H9 (cell line): ENCODE results near the gene AMZ2. TPM values are rescaled to one million over a fixed set of nuclear protein-coding genes. Genes with fewer than 3 reads are reported as not detected.

Experiments used
- DNase-seq: peaks from one replicate; pipeline ENCODE4 v3.0.0-alpha.2; 2017
- H2AFZ ChIP-seq: one replicate; pipeline ENCODE4 v1.6.1; 2013; ENCODE audit warnings: mild to moderate bottlenecking, low read length, control low read depth, moderate library complexity
- H2AK5ac ChIP-seq: 2 replicates; pipeline ENCODE4 v1.6.1; 2013; ENCODE audit warnings: low read length, control low read depth, mixed read lengths; ENCODE audit not compliant: insufficient read length
- H2BK120ac ChIP-seq: one replicate; pipeline ENCODE4 v1.6.1; 2013; ENCODE audit warnings: low read depth, mild to moderate bottlenecking, low read length, control low read depth, inconsistent platforms; ENCODE audit not compliant: poor library complexity, severe bottlenecking
- H2BK12ac ChIP-seq: 2 replicates; pipeline ENCODE4 v1.6.1; 2013; ENCODE audit warnings: low read length, control low read depth, mixed read lengths, low read depth; ENCODE audit not compliant: insufficient read length
- H2BK15ac ChIP-seq: 2 replicates; pipeline ENCODE4 v1.6.1; 2013; ENCODE audit warnings: low read depth, low read length, control low read depth
- H2BK20ac ChIP-seq: one replicate; pipeline ENCODE4 v1.6.1; 2013; ENCODE audit warnings: low read depth, mild to moderate bottlenecking, low read length, control low read depth, inconsistent platforms; ENCODE audit not compliant: poor library complexity, severe bottlenecking
- H2BK5ac ChIP-seq: 2 replicates; pipeline ENCODE4 v1.6.1; 2013; ENCODE audit warnings: low read length, control low read depth, mixed read lengths; ENCODE audit not compliant: insufficient read length
- H3K14ac ChIP-seq: 2 replicates; pipeline ENCODE4 v1.6.1; 2013; ENCODE audit warnings: low read length, control low read depth; ENCODE audit not compliant: insufficient read depth
- H3K18ac ChIP-seq: 2 replicates; pipeline ENCODE4 v1.6.1; 2013; ENCODE audit warnings: low read depth, mild to moderate bottlenecking, mixed read lengths, low read length, control low read depth; ENCODE audit not compliant: insufficient read length
- H3K23ac ChIP-seq: 2 replicates; pipeline ENCODE4 v1.6.1; 2013; ENCODE audit warnings: low read length, control low read depth, mixed read lengths, low read depth; ENCODE audit not compliant: insufficient read length
- H3K23me2 ChIP-seq: 2 replicates; pipeline ENCODE4 v1.6.1; 2013; ENCODE audit warnings: low read depth, mild to moderate bottlenecking, mixed read lengths, low read length, control low read depth; ENCODE audit not compliant: insufficient read length, poor library complexity, severe bottlenecking
- H3K27ac ChIP-seq: 2 replicates; pipeline ENCODE4 v1.5.1; 2013; ENCODE audit warnings: low read length, control low read depth, mixed read lengths, low read depth; ENCODE audit not compliant: insufficient read length
- H3K27me3 ChIP-seq: 2 replicates; pipeline ENCODE4 v1.6.1; 2013; ENCODE audit warnings: low read length, control low read depth, inconsistent platforms; ENCODE audit not compliant: insufficient read depth
- H3K4ac ChIP-seq: 2 replicates; pipeline ENCODE4 v1.6.1; 2013; ENCODE audit warnings: low read depth, mild to moderate bottlenecking, control low read depth, inconsistent platforms, low read length, moderate library complexity
- H3K4me1 ChIP-seq: 2 replicates; pipeline ENCODE4 v1.6.1; 2013; ENCODE audit warnings: low read length, control low read depth, inconsistent platforms; ENCODE audit not compliant: insufficient read depth
- H3K4me2 ChIP-seq: 2 replicates; pipeline ENCODE4 v1.6.1; 2013; ENCODE audit warnings: low read length, control low read depth, mixed read lengths; ENCODE audit not compliant: insufficient read length, insufficient read depth
- H3K56ac ChIP-seq: 2 replicates; pipeline ENCODE4 v1.6.1; 2013; ENCODE audit warnings: low read depth, mild to moderate bottlenecking, mixed read lengths, low read length, control low read depth; ENCODE audit not compliant: insufficient read length
- H3K79me1 ChIP-seq: 2 replicates; pipeline ENCODE4 v1.6.1; 2013; ENCODE audit warnings: low read depth, mild to moderate bottlenecking, moderate library complexity, low read length, control low read depth, inconsistent platforms; ENCODE audit not compliant: insufficient read depth, poor library complexity, severe bottlenecking
- H3K79me2 ChIP-seq: 2 replicates; pipeline ENCODE4 v1.6.1; 2013; ENCODE audit warnings: low read length, control low read depth, inconsistent platforms; ENCODE audit not compliant: insufficient read depth
- H3K9ac ChIP-seq: 2 replicates; pipeline ENCODE4 v1.6.1; 2013; ENCODE audit warnings: low read length, control low read depth, mixed read lengths; ENCODE audit not compliant: insufficient read length; ENCODE audit errors: extremely low read depth
- H3K9me3 ChIP-seq: one replicate; pipeline ENCODE4 v1.6.1; 2013; ENCODE audit warnings: low read depth, low read length, inconsistent platforms; ENCODE audit not compliant: control insufficient read depth
- H3T11ph ChIP-seq: one replicate; pipeline ENCODE4 v1.6.1; 2013; ENCODE audit warnings: mild to moderate bottlenecking, low read length, control low read depth, inconsistent platforms
- H4K20me1 ChIP-seq: one replicate; pipeline ENCODE4 v1.6.1; 2013; ENCODE audit not compliant: control insufficient read depth, insufficient read length, insufficient read depth
- H4K5ac ChIP-seq: 2 replicates; pipeline ENCODE4 v1.6.1; 2013; ENCODE audit warnings: low read depth, mild to moderate bottlenecking, mixed read lengths, low read length, control low read depth; ENCODE audit not compliant: insufficient read length
- H4K8ac ChIP-seq: replicated peaks from 2 replicates; pipeline ENCODE4 v1.6.1; 2013; ENCODE audit warnings: low read length, control low read depth, mixed read lengths, low read depth; ENCODE audit not compliant: insufficient read length
- H4K91ac ChIP-seq: 2 replicates; pipeline ENCODE4 v1.6.1; 2013; ENCODE audit warnings: low read depth, mild to moderate bottlenecking, moderate library complexity, mixed read lengths, low read length, control low read depth; ENCODE audit not compliant: insufficient read length
- H3K27ac Mint-ChIP-seq, 3 experiments: 2 replicates in 2 of 3; 3 replicates in 1 of 3; pipeline ENCODE4 v1.8.0; 2020 to 2021; ENCODE audit warnings: mixed read lengths in 3 of 3, mild to moderate bottlenecking in 1 of 3, moderate library complexity in 1 of 3
- H3K27me3 Mint-ChIP-seq: 2 replicates; pipeline ENCODE4 v1.8.0; 2021; ENCODE audit warnings: low read depth, mild to moderate bottlenecking, moderate library complexity, mixed read lengths
- H3K36me3 Mint-ChIP-seq, 3 experiments: 2 replicates in 2 of 3; 3 replicates in 1 of 3; pipeline ENCODE4 v1.8.0; 2020 to 2021; ENCODE audit warnings: low read depth in 3 of 3, mixed read lengths in 3 of 3; ENCODE audit not compliant: insufficient read depth in 1 of 3
- H3K4me1 Mint-ChIP-seq, 2 experiments: 2 replicates each; pipeline ENCODE4 v1.8.0; 2020; ENCODE audit warnings: mixed read lengths in 2 of 2
- H3K4me3 Mint-ChIP-seq, 2 experiments: 2 replicates in 1 of 2; 3 replicates in 1 of 2; pipeline ENCODE4 v1.8.0; 2020 to 2021; ENCODE audit warnings: mild to moderate bottlenecking in 2 of 2, mixed read lengths in 2 of 2, moderate library complexity in 1 of 2
- H3K9me3 Mint-ChIP-seq, 2 experiments: 2 replicates in 1 of 2; 3 replicates in 1 of 2; pipeline ENCODE4 v1.8.0; 2020; ENCODE audit warnings: mild to moderate bottlenecking in 2 of 2, mixed read lengths in 2 of 2, moderate library complexity in 1 of 2
- CTCF ChIP-seq: fragments of 200-600 bp; sonication (generic); conservative IDR thresholded peaks from 3 replicates; pipeline ENCODE4 v1.8.0; 2021; ENCODE audit warnings: antibody characterized with exemption, mild to moderate bottlenecking
- WGBS: extraction: QIAGEN DNeasy Blood & Tissue Kit; methylation state at CpG from one replicate; pipeline ENCODE4 v1.1.7; 2013; ENCODE audit warnings: missing lambda C conversion rate, low lambda C conversion rate, mixed read lengths; ENCODE audit not compliant: insufficient read length; ENCODE audit errors: extremely low coverage; 5-methylcytosine and 5-hydroxymethylcytosine counted together
- total RNA-seq: library from RNA; stranded (reverse); gene quantifications from 2 replicates; pipeline ENCODE4 v1.2.1, GENCODE V29; 2021

AMZ2 gene
- total RNA-seq, 1 experiment from 2014 or later: 82.6 TPM

GRCh38 chr17:68248199-68248825, 469 bp downstream of the AMZ2 start:
- Histone ChIP-seq H2BK12ac (no peak overlapping the region), H4K8ac (no peak overlapping the region), H3K27me3 (no peaks in the 10 kb centered on the region), H3K4me2 (peak overlapping the region; percentile 67), H4K20me1 (peaks cover 3% of the 10 kb centered on the region), H3K27ac (no peak overlapping the region), H3K4me1 (no peaks in the 10 kb centered on the region), H3K14ac (0 out of 2 replicates have a peak overlapping the region, but pooled peaks have one; percentile 54), H3K23ac (no peak overlapping the region), H2BK15ac (no peak overlapping the region), H2BK5ac (no peak overlapping the region), H3T11ph (no peak overlapping the region), H4K91ac (no peak overlapping the region), H3K79me1 (no peaks in the 10 kb centered on the region), H3K18ac (no peak overlapping the region), H4K5ac (no peak overlapping the region), H3K9ac (peak overlapping the region; percentile 48), H3K79me2 (no peaks in the 10 kb centered on the region), H2BK120ac (no peak overlapping the region), H3K9me3 (no peaks in the 10 kb centered on the region), H2AFZ (no peak overlapping the region), H3K4ac (no peak overlapping the region), H3K23me2 (no peaks in the 10 kb centered on the region), H3K56ac (no peak overlapping the region), H2AK5ac (no peak overlapping the region), H2BK20ac (no peak overlapping the region)
- peaks cover 5 to 28% (median 26%) of the 10 kb centered on the region in 3 experiments; a peak in 6 of 7 replicates for H3K36me3 Mint-ChIP-seq
- DNase-seq: no peak
- H3K9me3 Mint-ChIP-seq: no peaks in the 10 kb centered on the region
- no CpG with 5 or more reads among the region's 19 CpGs for WGBS
- no peaks in the 10 kb centered on the region; the same call in 1 of the 2 replicates for H3K27me3 Mint-ChIP-seq
- no peak for TF ChIP-seq CTCF
- H3K4me3 Mint-ChIP-seq: peak overlapping the region; percentile 94 to 95
- H3K4me1 Mint-ChIP-seq: peaks cover 12 to 13% of the 10 kb centered on the region in 2 experiments
- peak overlapping the region; percentile 38 to 96 (median 91); a peak in 4 of 7 replicates for H3K27ac Mint-ChIP-seq
